HCT116 (cell line): ENCODE results near the gene SERPINB12. TPM values are rescaled to one million over a fixed set of nuclear protein-coding genes. Genes with fewer than 3 reads are reported as not detected.

Experiments used
- total RNA-seq: library from RNA; stranded (reverse); gene quantifications from one replicate; pipeline ENCODE4 v1.2.1, GENCODE V29; 2021; ENCODE audit not compliant: unreplicated experiment

SERPINB12 gene
- total RNA-seq, 1 experiment from 2014 or later, result not detected

Other genes with a start within 250 kb of the SERPINB12 start
- 2.5 TPM for gene BCL2, start 222.6 kb upstream of the SERPINB12 start, total RNA-seq
- 68.6 TPM for gene KDSR, start 175.2 kb upstream of the SERPINB12 start, total RNA-seq
- 68.3 TPM for gene VPS4B, start 119.9 kb upstream of the SERPINB12 start, total RNA-seq
- gene SERPINB5, start 65.4 kb upstream of the SERPINB12 start, total RNA-seq, result 19.5 TPM
- 0.07 TPM for gene SERPINB13, start 45.0 kb downstream of the SERPINB12 start, total RNA-seq
- gene SERPINB4, start 101.9 kb downstream of the SERPINB12 start, total RNA-seq, result not detected
- gene SERPINB3, start 119.5 kb downstream of the SERPINB12 start, total RNA-seq, result not detected
- gene SERPINB11, start 160.6 kb downstream of the SERPINB12 start, total RNA-seq, result not detected
- not detected for gene SERPINB7, start 233.0 kb downstream of the SERPINB12 start, total RNA-seq